GM21825 (cell line): Measurements from ENCODE around the gene ERCC2.

Experiments used
- ATAC-seq: cut with Tn5 transposase; IDR thresholded peaks from one replicate; pipeline ENCODE4 v1.9.1; 2021; ENCODE audit warnings: mild to moderate bottlenecking, moderate library complexity; ENCODE audit not compliant: unreplicated experiment

ERCC2 gene

DNA sequence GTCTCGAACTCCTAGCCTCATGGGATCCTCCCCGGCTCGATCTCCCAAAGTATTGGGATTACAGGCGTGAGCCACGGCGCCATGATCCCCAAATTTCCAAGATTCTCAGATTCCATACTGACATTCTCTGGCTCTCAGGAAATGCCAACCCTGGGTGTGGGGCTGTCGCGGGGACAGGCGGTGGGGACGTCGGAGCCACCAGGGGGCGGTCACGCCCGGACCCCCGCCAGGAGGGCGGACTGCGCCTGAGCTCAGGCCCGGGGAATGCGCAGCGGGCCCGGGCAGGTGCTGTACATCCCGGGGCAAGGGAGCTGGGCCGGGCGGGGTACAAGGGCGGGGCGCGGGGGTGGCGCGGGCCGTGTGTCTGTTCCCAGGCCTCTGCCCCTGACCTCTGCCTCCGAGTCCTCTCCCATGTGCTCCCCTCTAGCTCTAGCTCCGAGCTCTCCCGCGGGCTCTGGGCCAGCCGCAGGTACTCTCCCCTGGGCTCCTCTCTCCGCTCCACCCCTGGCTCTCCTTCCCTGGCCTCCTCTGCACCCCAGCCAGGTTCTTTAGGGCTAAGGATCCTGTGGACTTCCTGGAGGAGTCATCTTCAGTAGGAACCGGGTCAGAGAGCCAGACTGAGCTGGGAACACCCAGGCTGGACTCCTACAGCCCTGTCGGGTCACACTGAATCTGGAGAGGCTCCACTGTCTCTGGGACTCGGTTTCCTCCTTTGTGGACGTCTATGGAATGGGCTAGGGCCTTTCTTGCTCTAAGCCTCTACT lies 32.1 kb upstream of the ERCC2 start:
- ATAC-seq: no peak

DNA sequence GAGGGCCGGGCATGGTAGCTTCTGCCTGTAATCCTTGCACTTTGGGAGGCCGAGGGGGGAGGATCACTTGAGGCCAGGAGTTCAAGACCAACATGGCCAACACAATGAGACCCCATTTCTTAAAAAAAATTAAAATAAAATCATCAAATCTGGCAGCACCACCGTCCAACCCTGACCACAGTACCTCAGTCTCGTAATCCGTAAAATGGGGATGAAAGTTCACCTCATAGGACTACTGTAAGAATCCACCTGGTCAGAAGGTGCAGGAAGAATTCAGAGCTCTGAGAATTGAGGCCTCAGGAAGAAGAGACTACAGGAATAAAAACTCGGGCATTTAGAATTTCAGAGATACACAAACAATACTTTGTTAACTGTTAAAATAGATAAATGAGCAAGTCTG lies 31.4 kb upstream of the ERCC2 start:
- no peak for ATAC-seq

DNA sequence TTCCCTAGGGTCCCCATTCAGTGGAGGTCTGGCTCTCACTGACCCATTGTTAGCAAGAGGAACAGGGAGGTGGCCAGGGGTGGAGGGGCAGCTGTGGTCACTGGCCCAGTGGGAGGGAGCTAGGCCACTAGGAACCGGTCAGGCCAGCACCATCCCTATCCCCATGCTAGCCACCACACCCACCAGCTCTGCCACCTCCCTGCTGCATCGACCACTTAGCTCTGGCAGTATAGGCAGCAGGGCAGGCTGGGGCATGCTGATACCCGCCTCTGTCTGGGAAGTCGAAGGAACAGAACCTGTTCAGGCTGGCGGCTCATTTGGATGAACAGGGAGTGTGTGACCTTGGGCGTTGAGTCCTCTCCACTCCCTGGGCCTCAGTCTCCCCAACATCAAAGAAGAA lies 29.8 kb upstream of the ERCC2 start:
- no peak for ATAC-seq

DNA sequence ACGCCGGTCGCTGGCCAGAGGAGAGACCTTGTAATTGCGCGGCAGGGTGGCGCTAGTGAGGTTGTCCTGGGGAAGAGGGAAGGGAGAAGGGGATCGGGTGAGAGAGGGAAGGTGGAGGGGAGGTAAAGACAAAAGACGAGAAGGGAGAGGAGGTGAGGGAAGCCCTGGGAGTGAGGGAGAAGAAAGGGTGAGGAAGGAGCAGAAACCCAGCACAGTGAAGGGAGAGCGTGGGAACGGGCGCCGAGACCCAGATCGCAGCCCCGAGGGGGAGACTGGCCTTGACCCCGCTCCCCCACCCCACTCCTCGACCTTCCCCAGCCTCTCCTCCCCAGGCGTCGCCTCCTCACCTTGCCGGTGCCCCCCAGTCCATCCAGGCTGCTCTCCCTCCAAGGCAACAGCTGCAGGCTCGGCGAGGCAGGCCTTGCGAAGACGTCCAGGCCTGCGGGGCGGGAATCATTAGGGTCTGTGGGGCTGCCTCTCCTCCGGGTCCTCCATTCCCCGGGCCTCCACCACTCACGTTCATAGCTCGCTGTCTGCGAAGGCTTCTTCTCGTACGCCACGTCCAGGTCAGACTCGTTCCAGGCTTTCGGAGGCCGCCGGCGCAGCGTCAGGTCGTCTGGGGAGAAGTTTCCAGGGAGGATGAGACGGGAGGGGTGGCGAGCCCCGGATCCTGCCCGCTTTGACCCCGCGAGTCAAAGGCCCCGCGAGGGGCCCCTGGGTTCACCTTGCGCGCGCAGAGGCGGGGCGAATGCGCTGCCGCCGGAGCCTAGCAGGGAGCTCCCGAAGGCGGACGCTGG lies 25.6 kb upstream of the ERCC2 start:
- ATAC-seq: no peak

DNA sequence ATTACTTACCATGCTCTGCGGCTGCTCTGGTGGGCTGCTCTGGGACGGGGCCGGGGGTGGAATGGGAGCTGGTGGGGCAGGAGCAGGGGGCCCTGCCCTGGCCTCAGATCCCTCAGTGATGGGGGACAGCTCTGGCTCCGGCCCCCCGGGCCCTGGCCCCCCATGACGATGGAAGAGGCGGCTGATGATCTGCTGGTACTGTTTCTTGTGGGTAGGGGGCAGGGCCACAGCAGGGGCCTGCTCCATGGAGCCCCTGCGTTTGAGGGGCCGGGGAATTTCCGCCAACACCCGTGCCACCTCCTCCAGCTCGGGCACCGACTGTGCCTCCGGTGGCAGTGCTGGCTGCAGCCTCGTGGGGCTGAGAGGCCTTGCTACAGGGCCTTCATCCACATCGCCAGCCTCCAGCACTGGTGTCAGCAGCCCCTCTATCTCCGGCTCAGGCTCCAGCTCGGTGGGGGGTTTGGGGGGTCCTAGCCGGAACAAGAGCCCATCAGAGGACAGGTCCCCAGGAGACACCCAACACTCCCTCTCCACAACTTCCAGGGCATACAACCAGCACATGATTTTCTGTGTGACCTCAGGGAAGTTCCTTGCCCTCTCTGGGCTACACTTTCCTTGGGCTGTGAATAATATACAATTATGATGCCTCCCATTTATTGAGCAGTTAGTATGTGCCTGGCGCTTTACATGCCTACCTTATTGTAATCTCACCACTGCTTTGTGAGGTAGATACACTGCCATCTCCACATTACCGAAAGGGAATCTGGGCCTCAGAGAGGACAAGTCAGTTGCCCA lies 21.7 kb upstream of the ERCC2 start:
- ATAC-seq: no peak

DNA sequence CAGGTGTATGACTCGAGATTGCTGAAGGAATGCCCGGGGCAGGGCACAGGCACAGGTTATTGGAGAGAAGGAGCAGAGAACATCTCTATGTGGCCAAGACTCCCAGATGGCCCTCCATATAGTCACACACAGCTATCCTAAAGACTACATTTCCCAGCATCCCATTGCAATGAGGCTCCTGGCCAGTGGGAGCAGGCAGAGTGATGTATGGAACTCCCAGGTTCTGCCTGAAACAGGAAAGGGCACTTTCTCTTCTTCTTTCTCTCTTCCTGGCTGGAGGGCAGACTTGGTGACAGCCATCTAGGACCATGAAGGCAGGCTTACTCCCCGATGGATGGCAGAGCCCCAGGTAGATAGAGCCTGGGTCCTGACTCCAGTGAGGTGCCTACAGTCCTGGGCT lies 21.0 kb upstream of the ERCC2 start:
- no peak for ATAC-seq

DNA sequence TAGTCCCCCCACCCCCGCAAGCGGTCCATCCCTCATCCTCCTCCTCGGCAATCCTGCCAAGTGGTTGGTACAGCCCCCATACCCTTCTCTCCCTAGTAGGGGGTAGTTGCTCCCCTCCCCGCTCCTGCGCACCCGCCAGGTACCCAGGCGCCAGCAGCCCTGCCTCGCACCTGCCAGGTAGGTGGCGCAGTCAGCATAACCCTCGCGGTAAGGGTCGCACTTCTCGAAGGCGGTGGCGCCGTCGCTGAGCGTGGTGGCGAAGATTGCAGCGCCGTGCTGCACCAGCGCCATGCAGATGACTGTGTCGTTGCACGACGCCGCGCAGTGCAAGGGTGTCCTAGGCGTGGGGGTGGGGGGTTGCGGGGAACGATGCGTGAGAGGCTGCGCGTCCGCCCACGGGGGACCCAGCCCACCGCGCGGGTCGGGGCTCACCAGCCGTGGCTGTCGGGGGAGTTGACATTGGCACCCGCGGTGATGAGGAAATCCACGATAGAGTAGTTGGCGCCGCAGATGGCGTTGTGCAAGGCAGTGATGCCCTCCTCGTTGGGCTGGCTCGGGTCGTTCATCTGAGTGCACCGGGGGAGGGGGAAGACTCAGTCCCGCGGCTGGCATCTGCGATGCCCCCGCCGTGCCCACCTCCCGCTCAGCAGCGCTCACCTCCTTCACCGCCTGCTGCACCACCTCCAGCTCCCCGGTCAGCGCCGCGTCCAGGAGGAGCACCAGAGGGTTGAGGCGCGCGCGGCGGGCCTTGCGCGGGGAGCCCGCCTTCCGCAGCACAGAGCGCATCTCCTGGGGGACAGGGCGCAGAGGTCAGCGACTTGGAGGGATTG lies 15.2 kb upstream of the ERCC2 start:
- ATAC-seq: no peak

DNA sequence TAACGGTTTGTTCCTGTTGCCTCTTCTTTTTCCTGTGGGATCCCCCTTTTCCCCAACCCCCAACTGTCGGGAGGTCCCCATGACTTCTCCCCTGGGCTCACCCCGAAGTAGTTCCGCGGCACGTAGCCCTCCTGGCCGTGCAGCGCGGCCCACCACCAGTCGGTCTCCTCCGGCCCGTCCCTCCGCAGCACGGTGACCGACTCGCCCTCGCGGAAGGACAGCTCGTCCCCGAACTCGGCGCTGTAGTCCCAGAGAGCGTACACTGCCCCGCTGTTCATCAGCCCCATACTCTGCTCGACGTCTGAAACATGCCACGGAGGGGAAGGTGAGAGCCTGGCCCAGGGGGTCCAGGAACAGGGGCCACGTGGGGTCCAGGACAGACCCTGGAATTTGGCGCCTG lies 12.1 kb upstream of the ERCC2 start:
- no peak for ATAC-seq

DNA sequence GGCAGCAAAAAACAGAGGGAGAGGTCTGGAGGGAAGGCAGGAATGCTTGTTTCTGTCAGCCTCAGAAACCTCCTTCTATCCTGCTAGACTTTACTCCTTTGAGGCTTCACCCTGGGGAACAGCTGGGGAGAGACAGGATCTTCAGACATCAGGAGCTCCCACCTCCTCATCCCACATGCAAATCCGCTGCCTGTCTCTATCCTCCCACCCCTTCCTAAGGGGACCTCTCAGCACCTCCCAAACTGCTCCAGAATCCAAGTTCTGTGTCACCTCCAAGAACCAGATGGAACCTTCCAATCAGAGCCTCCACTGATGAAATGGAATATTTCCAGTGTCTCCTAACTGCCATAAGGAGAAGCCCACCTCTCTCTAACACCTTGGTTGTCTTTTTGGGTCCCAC lies 9.7 kb upstream of the ERCC2 start:
- ATAC-seq: no peak

DNA sequence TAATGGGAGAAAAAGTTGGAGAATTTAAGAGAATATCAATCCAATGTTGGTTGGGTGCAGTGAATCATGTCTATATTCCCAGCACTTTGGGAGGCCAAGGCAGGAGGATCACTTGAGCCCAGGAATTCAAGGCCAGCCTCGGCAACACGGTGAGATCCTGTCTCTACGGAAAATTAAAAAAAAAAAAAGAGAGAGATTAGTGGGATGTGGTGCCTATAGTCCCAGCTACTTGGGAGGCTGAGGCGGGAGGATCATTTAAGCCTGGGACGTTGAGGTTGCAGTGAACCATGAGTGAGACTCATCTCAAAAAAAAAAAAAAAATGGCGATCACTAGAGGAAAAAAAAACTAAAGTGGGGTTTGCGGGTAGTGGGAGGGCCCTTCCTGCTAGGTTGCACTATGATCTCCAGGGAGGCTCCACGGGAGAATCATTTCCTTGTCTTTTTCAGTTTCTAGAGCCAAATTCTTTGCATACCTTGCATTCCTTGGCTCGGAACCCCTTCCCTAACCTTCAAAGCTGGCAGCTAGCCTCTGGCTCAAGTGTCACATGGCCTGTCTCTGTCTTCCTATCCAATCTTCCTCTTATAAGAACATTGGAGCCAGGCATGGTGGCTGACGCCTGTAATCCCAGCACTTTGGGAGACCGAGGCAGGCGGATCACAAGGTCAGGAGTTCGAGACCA lies 5.8 kb upstream of the ERCC2 start:
- ATAC-seq: no peak

DNA sequence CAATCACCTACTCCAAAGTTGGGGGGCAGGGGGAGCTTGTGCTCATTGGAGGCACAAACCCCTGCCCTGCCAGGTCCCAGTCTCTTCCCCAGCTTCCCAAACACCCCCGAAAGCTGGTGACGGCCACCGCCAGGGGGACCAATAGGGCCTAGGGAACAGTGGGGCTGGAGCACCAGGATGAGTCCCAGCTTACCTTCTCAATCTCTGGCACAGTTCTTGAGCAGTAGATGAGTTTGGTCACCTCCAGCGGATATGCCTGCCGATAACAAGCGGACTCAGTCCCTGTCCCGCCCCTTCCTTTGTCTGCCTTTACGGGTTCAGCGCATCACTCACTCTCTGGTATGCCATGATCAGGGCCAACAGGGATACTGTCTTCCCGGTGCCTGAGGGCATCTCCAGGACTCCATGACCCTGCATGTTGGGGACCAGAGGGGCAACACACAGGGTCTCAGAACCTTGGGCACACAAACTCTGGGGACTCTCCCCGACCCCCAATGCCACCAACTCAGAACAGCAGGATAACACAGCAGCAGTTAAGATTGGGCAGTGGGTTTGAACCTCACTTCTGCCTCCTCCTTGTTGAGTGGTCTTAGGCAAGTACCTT lies 1.5 kb downstream of the ERCC2 start:
- ATAC-seq: no peak

DNA sequence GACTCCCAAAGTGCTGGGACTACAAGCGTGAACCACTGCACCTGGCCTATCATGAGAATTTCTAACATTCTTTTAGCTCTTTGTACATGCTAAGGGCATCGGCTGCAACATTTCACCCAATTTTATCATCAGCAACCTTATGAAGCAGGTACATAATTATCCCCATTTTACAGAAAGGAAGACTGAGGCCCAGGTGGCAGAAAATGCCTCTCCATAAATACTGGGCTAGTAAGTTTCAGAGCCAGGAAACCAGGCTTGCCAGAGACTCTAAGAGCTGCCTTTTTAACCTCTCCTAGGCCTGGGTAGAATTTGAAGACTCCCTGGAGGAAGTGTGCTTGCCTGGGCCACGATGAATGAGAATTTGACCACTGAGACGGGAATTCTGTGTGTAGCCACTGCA lies 2.2 kb downstream of the ERCC2 start:
- no peak for ATAC-seq

DNA sequence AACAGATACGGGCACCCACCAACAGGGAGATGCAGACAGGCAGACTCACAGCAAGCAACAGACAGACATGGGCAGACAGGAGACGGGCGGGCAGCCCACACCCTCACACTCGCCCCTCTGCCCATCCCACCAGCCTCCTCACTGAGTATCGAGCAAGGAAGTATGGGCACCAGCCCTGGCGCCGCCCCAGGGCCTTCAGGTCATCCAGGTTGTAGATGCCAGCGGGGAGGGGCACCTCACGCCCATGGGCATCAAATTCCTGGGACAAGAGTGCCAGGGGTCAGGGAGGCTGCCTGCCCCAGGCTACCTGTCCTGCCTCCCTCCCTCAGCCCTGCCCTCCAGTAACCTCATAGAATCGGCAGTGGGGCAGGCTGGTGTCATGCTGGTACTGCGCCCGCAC lies 5.7 kb downstream of the ERCC2 start:
- ATAC-seq: no peak

DNA sequence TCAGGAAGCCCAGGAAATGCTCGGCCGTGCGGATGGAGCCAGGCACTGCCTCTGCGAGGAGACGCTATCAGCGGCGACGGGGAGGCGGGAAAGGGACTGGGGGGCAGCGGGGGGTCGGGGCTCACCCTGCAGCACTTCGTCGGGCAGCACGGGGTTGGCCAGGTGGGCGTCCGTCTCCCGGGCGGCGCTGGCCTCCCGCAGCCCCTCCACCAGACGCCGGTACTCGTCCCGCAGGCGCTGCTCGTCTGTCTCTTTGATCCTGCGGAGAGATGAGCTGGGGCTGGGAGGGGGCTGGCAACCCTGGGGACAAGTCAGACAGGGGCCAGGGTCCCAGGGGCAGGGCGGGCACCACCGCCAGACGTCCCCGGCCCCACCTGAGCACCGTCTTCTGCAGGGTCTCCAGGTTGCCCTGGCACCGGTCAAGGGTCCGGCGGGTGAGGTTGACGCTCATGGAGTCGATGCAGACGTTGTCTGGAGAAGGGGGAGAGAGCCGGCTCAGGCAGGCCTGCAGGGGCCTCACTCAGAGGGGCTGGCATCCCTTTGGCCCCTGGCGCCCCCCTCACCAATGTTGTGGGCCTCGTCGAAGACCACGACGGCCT lies 6.4 kb downstream of the ERCC2 start:
- no peak for ATAC-seq

DNA sequence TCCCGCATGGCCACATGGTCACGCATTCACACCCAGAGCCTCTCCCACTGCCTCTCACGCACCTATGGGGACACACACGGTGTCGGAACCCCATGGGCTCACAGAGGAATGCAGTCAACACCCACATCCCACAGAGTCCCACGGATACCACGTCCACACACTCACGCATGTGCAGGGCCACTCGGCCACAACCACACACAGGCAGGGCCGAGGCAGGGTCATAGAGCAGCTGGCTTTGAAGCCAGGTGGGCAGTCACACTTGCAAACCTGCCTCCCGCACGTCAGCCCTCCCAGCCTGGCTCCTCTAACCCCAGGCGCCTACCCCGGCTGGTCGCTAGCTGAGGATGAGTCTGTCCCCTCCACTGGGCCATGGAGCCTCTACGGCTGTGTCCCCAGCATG lies 8.1 kb downstream of the ERCC2 start:
- ATAC-seq: no peak

DNA sequence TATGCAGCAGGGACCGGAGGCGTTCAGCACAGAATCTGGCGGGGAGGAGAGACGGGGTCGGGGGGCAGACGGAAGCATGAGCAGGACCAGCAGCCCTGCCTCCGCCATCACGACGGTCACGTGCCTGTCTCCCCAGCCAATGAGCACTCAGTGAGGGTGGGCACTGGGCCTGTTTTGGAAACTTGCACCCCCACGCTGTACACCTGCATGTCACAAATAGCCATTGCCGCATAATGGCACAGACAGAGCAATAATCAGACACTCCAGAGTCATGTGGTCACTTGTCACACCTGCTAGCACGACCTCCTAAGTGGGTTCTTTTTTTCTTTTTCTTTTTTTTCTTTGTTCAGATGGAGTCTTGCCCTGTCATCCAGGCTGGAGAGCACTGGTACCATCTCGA lies 8.8 kb downstream of the ERCC2 start:
- ATAC-seq: no peak

DNA sequence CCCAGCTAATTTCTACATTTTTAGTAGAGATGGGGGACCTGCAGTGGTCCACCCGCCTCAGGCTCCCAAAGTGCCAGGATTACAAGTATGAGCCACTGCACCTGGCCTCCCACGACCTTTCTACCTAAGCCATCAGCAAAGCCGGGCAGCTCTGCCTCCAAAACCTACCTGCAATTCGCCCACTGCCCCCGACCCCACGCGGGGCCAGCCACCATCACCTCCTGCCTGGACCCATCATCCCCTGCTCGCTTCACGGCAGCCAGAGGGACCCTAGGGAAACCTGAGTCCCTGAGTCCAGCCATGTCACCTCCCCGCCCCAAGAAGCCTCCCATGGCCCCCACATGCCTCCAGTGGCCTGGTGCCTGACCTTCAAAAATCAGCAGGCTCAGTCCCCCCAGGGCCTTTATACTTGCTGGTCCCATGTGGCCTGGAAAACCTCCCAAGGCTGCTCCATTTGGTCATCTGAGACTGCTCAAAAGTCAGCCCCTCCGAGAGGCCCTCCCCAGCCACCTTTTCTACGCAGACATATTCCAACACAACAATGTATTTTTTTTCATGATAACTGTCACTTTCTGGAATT lies 12.1 kb downstream of the ERCC2 start:
- no peak for ATAC-seq

DNA sequence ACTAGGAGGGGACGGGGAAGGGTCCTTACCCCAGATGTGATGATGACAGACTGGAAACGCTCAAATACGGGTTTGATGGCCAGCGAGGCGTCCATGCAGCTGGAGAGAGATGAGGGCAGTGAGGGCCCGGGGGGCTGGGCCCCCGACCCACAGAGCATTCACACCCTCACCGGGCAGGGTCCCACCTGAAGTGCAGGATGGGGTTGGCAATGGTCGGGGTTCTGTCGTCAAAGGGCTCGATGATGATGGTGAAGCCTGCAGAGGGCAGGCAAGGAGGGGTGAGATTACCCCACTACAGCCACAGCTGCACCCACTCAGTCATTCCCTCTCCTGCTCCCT lies 13.0 kb downstream of the ERCC2 start:
- no peak for ATAC-seq

DNA sequence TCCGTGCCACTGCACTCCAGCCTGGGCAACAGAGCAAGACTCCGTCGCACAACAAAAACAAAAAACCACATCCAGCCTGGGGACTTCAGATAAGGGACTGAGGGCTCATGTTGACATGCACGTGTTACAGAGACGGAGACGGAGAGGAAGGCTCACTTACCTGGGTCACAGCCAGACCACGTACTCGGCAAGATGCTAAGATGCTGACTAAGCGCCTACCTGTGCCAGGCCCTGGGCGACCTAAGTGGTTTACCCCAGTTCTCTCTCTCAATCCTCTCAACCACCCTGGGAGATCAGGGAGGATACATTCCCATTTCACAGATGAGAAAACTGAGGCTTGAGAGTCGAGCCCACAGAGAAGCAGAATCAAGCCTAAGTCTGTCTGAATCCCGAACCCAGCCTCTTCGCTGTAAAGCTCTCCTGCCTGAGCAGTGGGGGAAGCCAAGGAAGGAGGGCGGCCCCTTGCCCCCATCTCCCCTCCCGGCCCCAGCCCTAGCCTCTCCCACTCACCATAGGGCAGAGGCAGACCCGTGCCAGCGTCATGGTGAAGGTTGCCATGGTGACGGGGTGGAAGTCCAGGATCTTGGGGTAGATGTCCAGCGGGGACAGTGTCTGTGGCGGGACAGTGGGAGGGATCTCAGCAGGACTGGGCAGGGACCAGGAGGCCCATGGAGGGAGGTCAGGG lies 13.5 kb downstream of the ERCC2 start:
- ATAC-seq: no peak
